OCI-LY1 (cell line): ENCODE measurements around the gene RASGRF2.

ENCODE experiments used
- H2AFZ ChIP-seq: fragments of 200-600 bp; sonication (generic), shearing (Covaris generic); 2 replicates; pipeline ENCODE4 v1.6.0; 2014; ENCODE audit warnings: antibody characterized with exemption, mild to moderate bottlenecking, low read length
- H3F3A ChIP-seq: fragments of 200-600 bp; sonication (generic), shearing (Covaris generic); 2 replicates; pipeline ENCODE4 v1.6.0; 2014; ENCODE audit warnings: mild to moderate bottlenecking, antibody characterized with exemption, low read length, moderate library complexity; ENCODE audit not compliant: insufficient read depth
- H3K27ac ChIP-seq: fragments of 200-600 bp; sonication (generic); 2 replicates; pipeline ENCODE4 v1.5.1; 2014; ENCODE audit warnings: low read length, mixed run types, mild to moderate bottlenecking, low read depth; ENCODE audit not compliant: poor library complexity, severe bottlenecking
- H3K27me3 ChIP-seq: fragments of 200-600 bp; sonication (generic); 2 replicates; pipeline ENCODE4 v1.6.0; 2014; ENCODE audit warnings: antibody characterized with exemption, mild to moderate bottlenecking, low read length, moderate library complexity; ENCODE audit not compliant: insufficient read depth
- H3K36me3 ChIP-seq: fragments of 200-600 bp; sonication (generic); 2 replicates; pipeline ENCODE4 v1.6.1; 2014; ENCODE audit warnings: mild to moderate bottlenecking, antibody characterized with exemption, low read length, moderate library complexity, mixed read lengths; ENCODE audit not compliant: insufficient read depth
- H3K4me1 ChIP-seq: fragments of 200-600 bp; sonication (generic); 2 replicates; pipeline ENCODE4 v1.5.1; 2014; ENCODE audit warnings: mild to moderate bottlenecking, low read length, moderate library complexity; ENCODE audit not compliant: insufficient read depth, severe bottlenecking
- H3K4me2 ChIP-seq: fragments of 200-600 bp; sonication (generic), shearing (Covaris generic); 2 replicates; pipeline ENCODE4 v1.6.1; 2014; ENCODE audit warnings: low read length
- H3K4me3 ChIP-seq: fragments of 200-600 bp; sonication (generic); 2 replicates; pipeline ENCODE4 v1.5.1; 2014; ENCODE audit warnings: low read length, low read depth, mild to moderate bottlenecking, mixed read lengths; ENCODE audit not compliant: poor library complexity, severe bottlenecking
- H3K79me2 ChIP-seq: fragments of 200-600 bp; shearing (Covaris generic); 2 replicates; pipeline ENCODE4 v1.6.1; 2016; ENCODE audit warnings: mixed run types, low read length, mixed read lengths; ENCODE audit not compliant: insufficient read depth
- H3K9ac ChIP-seq: fragments of 200-600 bp; sonication (generic), shearing (Covaris generic); 2 replicates; pipeline ENCODE4 v1.6.1; 2014; ENCODE audit warnings: mild to moderate bottlenecking, low read length, mixed read lengths
- H3K9me2 ChIP-seq: fragments of 200-600 bp; sonication (generic), shearing (Covaris generic); 2 replicates; pipeline ENCODE4 v1.6.1; 2014; ENCODE audit warnings: low read depth, mild to moderate bottlenecking, low read length, mixed read lengths
- H3K9me3 ChIP-seq: fragments of 200-600 bp; shearing (Covaris generic); 2 replicates; pipeline ENCODE4 v1.6.1; 2014; ENCODE audit warnings: low read length, mixed read lengths
- H4K20me1 ChIP-seq: fragments of 200-600 bp; sonication (generic), shearing (Covaris generic); 2 replicates; pipeline ENCODE4 v1.6.0; 2016; ENCODE audit warnings: mild to moderate bottlenecking, low read length; ENCODE audit not compliant: insufficient read depth
- EZH2 ChIP-seq: fragments of 200-600 bp; sonication (generic), shearing (Covaris generic); IDR thresholded peaks from 2 replicates; pipeline ENCODE4 v1.8.0; 2017; ENCODE audit warnings: borderline replicate concordance, mixed run types, mild to moderate bottlenecking, antibody characterized with exemption, low read length, moderate library complexity, mixed read lengths
- TF ChIP-seq, protein P1 (sequence below): fragments of 200-600 bp; sonication (generic), shearing (Covaris generic); IDR thresholded peaks from 2 replicates; pipeline ENCODE4 v1.5.1; 2017; ENCODE audit warnings: mild to moderate bottlenecking, antibody characterized with exemption, low read length, moderate library complexity, mixed read lengths

RASGRF2 gene

DNA sequence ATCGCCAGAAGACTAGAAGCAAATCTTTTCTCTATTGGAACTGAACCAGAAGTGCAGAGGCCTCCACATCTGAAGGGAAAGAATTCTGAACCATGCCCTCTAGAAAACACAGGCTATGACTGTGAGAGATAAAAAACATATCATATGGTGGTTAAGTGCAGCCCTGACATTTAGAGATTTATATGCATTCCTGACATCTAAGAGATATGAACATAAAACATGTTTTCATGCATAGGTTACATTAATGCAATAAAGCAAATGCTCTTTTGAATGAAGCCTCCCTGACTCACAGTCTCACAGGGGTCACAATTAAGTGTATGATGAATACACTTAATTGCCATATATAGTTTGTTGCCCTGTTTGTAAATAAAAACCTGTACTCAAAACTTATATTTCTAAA is 244.0 kb downstream of the RASGRF2 start:
- no peak for TF ChIP-seq EZH2
- TF ChIP-seq, protein P1, sequence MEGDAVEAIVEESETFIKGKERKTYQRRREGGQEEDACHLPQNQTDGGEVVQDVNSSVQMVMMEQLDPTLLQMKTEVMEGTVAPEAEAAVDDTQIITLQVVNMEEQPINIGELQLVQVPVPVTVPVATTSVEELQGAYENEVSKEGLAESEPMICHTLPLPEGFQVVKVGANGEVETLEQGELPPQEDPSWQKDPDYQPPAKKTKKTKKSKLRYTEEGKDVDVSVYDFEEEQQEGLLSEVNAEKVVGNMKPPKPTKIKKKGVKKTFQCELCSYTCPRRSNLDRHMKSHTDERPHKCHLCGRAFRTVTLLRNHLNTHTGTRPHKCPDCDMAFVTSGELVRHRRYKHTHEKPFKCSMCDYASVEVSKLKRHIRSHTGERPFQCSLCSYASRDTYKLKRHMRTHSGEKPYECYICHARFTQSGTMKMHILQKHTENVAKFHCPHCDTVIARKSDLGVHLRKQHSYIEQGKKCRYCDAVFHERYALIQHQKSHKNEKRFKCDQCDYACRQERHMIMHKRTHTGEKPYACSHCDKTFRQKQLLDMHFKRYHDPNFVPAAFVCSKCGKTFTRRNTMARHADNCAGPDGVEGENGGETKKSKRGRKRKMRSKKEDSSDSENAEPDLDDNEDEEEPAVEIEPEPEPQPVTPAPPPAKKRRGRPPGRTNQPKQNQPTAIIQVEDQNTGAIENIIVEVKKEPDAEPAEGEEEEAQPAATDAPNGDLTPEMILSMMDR: no peak
- Histone ChIP-seq H3K9me2 (no peaks in the 10 kb centered on the region), H3K4me1 (no peaks in the 10 kb centered on the region), H2AFZ (no peak overlapping the region), H3K9me3 (no peaks in the 10 kb centered on the region), H3F3A (no peaks in the 10 kb centered on the region), H3K27ac (no peak overlapping the region), H3K4me3 (no peak overlapping the region), H3K79me2 (no peaks in the 10 kb centered on the region), H3K9ac (no peak overlapping the region), H3K4me2 (no peak overlapping the region), H4K20me1 (no peaks in the 10 kb centered on the region), H3K27me3 (no peaks in the 10 kb centered on the region), H3K36me3 (no peaks in the 10 kb centered on the region)

GRCh38 chr5:81205058-81205457 is 244.9 kb downstream of the RASGRF2 start:
- Histone ChIP-seq H3K9me3 (no peaks in the 10 kb centered on the region), H3K9ac (no peak overlapping the region), H4K20me1 (no peaks in the 10 kb centered on the region), H3K27ac (no peak overlapping the region), H3K4me1 (no peaks in the 10 kb centered on the region), H3K27me3 (no peaks in the 10 kb centered on the region), H3F3A (no peaks in the 10 kb centered on the region), H2AFZ (no peak overlapping the region), H3K36me3 (no peaks in the 10 kb centered on the region), H3K9me2 (no peaks in the 10 kb centered on the region), H3K79me2 (no peaks in the 10 kb centered on the region), H3K4me3 (no peak overlapping the region), H3K4me2 (no peak overlapping the region)
- TF ChIP-seq, protein P1: peak; percentile 15; the same call in 1 of the 2 replicates
- no peak for TF ChIP-seq EZH2

DNA sequence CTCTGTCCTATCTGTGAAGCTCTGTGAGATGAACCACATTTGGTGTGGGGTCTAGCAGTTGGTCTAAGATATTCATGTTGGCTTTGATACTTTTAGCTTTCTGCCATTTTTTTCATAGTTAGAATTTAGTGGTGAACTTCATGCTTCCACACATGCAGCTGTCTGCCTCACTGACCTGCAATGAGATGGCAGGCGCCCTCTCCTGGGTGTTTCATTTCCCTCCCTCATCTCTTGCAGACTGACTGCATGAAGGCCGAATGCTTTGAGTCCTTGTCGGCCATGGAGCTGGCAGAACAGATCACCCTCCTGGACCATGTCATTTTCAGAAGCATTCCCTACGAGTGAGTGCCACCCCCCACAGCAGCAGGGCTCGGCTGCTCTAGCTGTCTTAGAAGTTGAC is 246.8 kb downstream of the RASGRF2 start:
- Histone ChIP-seq H3K36me3 (no peaks in the 10 kb centered on the region), H3K4me2 (no peak overlapping the region), H3K4me3 (no peak overlapping the region), H3K9me3 (no peaks in the 10 kb centered on the region), H3K79me2 (no peaks in the 10 kb centered on the region), H3F3A (no peaks in the 10 kb centered on the region), H3K9ac (no peak overlapping the region), H4K20me1 (no peaks in the 10 kb centered on the region), H2AFZ (no peak overlapping the region), H3K4me1 (peaks cover under 1% of the 10 kb centered on the region), H3K27ac (no peak overlapping the region), H3K9me2 (no peaks in the 10 kb centered on the region), H3K27me3 (peaks cover 7% of the 10 kb centered on the region)
- TF ChIP-seq, protein P1: peak; percentile 57
- TF ChIP-seq EZH2: no peak
